C4-2B (cell line): ENCODE measurements around the gene KCNMB2.

Source experiments
- H3K27ac ChIP-seq: fragments of 450-650 bp; 2 replicates; pipeline ENCODE4 v1.5.1; 2017
- ZFX ChIP-seq: fragments of 450-650 bp; IDR thresholded peaks from 2 replicates; pipeline ENCODE4 v1.6.1; 2017
- TF ChIP-seq, protein P1 (sequence below): fragments of 450-650 bp; conservative IDR thresholded peaks from 2 replicates; pipeline ENCODE4 v1.5.1; 2017; ENCODE audit warnings: mild to moderate bottlenecking

KCNMB2 gene

DNA sequence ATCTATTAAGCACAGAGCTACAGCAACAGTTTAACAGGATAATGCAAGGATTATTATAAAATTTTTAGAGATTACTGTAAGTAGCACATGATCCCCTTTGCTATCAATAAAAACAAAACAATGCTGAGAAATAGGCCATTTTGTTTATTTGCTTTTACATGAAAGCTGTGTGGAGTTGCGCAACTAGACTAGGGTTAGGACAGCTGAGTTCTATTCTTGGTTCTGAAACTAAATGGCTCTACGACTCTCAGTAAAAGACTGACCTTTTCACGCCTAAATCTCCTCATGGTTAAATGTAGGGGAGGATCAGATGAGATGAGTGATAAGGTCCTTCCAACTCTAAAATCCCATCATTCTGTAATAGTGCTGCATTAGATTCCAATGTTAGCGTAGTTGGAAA lies 25.0 kb downstream of the KCNMB2 start:
- no peak overlapping the region for H3K27ac ChIP-seq
- no peak for TF ChIP-seq ZFX
- TF ChIP-seq, protein P1, sequence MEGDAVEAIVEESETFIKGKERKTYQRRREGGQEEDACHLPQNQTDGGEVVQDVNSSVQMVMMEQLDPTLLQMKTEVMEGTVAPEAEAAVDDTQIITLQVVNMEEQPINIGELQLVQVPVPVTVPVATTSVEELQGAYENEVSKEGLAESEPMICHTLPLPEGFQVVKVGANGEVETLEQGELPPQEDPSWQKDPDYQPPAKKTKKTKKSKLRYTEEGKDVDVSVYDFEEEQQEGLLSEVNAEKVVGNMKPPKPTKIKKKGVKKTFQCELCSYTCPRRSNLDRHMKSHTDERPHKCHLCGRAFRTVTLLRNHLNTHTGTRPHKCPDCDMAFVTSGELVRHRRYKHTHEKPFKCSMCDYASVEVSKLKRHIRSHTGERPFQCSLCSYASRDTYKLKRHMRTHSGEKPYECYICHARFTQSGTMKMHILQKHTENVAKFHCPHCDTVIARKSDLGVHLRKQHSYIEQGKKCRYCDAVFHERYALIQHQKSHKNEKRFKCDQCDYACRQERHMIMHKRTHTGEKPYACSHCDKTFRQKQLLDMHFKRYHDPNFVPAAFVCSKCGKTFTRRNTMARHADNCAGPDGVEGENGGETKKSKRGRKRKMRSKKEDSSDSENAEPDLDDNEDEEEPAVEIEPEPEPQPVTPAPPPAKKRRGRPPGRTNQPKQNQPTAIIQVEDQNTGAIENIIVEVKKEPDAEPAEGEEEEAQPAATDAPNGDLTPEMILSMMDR = no peak

- TF ChIP-seq, protein P1 = no peak
- no peak for TF ChIP-seq ZFX
These were observed 26.1 kb downstream of the KCNMB2 start for GRCh38 chr3:178562143-178562946.

DNA sequence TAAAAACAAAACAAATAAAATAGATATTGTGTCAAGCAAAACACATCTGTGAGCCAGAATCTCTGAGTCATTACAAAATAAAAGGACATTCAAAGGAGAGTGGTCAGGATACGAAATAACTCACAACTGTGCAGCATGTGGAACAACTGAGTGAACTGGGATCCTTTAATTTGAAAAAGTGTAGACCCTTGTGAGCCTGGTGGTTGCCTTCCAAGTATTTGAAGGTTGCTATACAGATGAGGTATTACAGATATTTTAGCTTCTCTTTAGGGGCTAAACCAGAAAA lies 26.7 kb downstream of the KCNMB2 start:
- TF ChIP-seq, protein P1 = no peak
- TF ChIP-seq ZFX = no peak
- no peak overlapping the region for H3K27ac ChIP-seq

More at GRCh38 chr3:178562143-178562946, 26.1 kb downstream of the KCNMB2 start:
- H3K27ac ChIP-seq = no peak overlapping the region

- TF ChIP-seq ZFX = no peak
- TF ChIP-seq, protein P1 = no peak
- no peak overlapping the region for H3K27ac ChIP-seq
These were observed 31.4 kb downstream of the KCNMB2 start for GRCh38 chr3:178567611-178568010.

DNA sequence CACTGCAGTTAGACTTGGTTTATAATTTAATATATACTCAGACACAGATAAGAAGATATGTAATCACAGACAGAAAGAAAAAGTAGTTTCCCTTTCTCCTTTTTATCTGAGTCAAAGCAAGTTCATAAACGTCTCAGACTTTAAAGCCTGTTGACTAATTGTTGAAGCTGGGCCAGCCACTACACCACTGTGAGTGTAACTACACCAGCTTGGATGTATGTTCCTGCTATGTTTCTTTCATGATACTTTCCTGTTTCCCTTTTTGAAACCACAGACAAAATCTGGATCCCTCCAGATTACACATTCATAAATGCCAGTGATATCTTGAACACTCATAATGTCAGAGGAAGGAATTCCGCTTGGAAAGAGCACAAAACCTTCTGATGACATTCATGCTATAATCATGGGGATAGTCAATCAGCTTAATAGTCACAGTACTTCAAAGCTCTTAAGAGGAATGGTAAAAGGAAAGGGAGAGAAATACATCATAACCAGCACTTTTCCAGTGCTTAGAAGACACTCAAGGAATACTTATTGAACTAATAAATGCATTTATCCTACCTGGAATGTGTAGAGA lies 32.0 kb downstream of the KCNMB2 start:
- H3K27ac ChIP-seq = no peak overlapping the region
- TF ChIP-seq ZFX = no peak
- TF ChIP-seq, protein P1 = no peak

DNA sequence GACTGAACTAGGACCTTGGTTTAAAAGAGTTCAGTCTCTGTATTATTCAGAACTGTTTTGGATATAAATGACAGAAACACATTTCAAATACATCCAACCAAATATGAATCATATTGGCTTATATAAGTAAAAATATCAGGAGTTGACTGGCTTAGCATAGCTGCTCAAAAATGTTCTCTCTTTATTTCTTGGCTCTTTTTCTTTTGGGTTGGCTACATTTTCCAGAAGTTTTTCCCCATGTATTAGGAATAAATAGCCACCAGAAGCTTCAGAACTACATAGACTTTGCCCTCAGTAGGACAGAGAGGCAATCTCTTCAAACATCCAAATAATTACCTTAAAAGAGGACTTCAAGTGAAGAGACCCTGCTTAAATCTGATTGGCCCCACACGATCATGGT lies 32.7 kb downstream of the KCNMB2 start:
- no peak for TF ChIP-seq ZFX
- TF ChIP-seq, protein P1 = no peak
- no peak overlapping the region for H3K27ac ChIP-seq

DNA sequence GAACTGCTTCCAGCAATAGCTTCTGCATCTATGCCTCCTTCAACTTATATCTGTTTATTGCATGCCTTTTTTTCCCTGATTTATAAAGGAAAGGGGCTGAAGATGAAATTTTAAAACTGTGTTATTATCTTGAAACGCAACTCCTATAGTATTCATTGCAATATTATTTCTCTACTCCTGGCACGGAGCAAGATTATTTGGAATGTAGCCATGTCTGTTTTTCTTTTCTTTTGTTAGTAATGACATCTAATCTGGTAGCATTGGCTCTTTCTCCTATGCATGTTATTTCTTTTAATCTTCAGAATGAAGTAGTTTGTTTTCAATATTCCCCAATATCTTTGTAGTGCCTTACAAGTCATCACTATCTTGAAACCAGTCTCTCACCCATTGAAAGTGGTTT lies 33.6 kb downstream of the KCNMB2 start:
- no peak overlapping the region for H3K27ac ChIP-seq
- TF ChIP-seq ZFX = no peak
- TF ChIP-seq, protein P1 = no peak
